ENCODE data around the gene MCC.

GRCh38 chr5:113167985-113168384, 320.3 kb downstream of the MCC start:
- TF ChIP-seq POLR2A (IDR thresholded peaks at IDR 0.05) = no peak
- TF ChIP-seq CTCF (IDR thresholded peaks at IDR 0.05) = no peak

Measured in uterus (tissue), 2 donors.